CD4-positive, alpha-beta T cell treated with Interleukin-21 for 1 hour (primary cell): ENCODE measurements around the gene ZNF559.
"Not testable (repeated sequence)": the region's sequence is repeated elsewhere in the genome, so short reads cannot be mapped to it uniquely, and the experiment has no call there.

ENCODE experiments used
- DNase-seq: peaks from one replicate; pipeline ENCODE4 v3.0.0-alpha.2; 2020

The ZNF559 gene

GRCh38 chr19:9323919-9324583 is at the start of gene ZNF559:
TSS of gene ZNF559 (plus strand) at chr19:9324179. CDS start at chr19:9338550, 14,371 bp downstream.
- DNase-seq: peak; percentile 97

- DNase-seq: peak; percentile 13
These were observed 40.5 kb upstream of the ZNF559 start for GRCh38 chr19:9283485-9283884.

DNA sequence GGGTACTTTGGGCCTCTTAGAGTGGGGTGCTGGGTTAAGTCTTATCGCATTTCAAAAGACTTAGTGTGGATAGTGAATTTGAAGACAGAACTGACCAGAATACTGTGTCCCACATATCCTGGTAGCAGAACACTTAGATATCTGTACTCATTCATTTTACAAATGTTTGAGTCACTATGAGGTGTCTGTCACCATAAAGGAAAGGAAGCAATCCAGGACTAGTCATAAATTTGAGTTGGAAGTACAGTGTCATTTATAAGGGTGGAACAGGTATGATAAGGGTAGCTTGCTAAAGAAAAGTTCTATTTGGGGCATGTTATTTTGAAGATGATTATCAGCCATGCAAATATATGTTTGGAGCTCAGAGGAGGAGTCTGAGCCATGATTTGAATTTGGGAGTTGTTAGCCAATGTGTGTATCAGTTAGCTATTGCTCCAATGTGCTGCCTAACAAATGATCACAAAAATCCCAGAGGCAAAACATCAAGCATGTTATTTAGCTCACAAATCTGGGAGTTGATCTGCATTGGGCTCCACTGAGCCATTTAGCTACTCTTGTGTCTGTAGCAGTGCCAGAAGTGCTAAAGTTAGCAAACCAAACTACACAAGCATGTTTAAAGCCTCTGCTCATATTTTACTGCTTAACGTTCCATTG is 34.6 kb upstream of the ZNF559 start:
- DNase-seq: no peak

GRCh38 chr19:9295411-9295849 is 28.5 kb upstream of the ZNF559 start:
- no peak for DNase-seq

DNA sequence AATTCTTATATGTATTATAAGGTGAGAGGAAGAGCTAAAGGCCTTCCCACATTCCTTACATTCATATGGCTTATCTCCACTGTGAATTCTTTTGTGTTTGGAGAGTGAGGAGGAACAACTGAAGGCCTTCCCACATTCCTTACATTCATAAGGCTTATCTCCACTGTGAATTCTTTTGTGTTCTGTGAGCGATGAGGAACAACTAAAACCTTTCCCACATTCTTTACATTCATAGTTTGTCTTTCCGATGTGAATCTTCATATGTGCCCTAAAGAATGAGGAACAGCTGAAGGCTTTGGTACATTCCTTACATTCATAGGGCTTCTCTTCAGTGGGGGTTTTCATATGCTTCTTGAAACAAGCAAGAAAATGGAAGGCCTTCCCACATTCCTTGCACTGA is 27.6 kb upstream of the ZNF559 start:
- DNase-seq: no peak

- no peak for DNase-seq
These were observed 17.5 kb upstream of the ZNF559 start for GRCh38 chr19:9306443-9306842.

DNA sequence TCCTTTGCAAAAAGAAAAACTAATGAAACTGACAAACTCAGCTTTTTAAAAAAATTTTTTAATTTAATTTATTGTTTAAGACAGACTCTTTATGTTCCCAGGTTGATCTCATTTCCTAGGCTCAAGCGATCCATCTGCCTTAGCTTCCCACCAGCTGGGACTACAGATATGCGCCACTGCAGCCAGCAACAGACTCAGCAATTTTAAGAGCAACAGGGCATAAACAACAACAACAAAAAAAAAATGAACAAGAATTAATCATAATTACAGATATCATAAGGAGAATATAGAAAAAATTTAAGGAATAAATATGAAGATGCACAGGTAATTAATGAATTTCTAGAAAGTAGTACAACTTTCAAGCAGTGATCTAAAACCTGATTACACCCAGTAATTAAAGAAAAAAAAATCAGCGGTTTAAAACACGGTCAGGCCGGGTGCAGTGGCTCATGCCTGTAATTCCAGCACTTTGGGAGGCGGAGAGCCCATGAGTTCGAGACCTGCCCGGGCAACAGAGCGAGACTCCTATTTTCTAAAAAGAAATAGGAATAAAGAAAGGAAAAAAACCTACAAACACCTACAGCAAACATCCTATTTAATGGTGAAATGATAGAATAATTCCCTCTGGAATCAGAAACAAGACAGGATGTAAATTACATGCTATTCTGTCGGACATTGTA is 15.7 kb upstream of the ZNF559 start:
- DNase-seq: no peak

- peak; percentile 98 for DNase-seq
These were observed 14.6 kb upstream of the ZNF559 start, which contains the start of gene ZNF699 for GRCh38 chr19:9309139-9309973. TSS of gene ZNF699 (minus strand) at chr19:9309838. CDS start at chr19:9305119, 4,719 bp downstream.

DNA sequence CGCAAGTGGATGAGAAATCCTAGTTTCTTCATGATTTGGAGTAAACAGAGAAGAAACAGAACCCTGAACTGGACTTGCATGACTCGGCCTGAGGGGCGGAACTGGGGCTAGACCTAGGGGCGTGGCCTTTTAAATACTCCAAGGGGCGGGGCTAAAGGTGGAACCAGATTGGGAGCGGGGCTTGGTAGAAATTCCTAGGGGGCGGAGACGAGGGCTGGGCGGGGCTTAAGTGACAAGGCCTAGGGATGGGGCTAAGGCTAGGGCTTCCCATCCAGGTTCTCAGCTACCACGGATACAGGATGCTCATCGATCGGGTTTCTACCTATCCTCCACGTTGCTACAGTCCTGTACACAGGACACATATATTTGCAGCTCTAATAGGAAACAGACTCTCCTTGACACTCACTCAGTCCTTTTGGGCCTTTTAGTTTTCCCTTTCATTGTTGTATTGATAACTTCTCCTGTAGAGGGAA is 14.0 kb upstream of the ZNF559 start:
- DNase-seq: no peak

GRCh38 chr19:9313756-9314155 is 10.2 kb upstream of the ZNF559 start:
- DNase-seq: no peak

- DNase-seq: no peak
These were observed 2.6 kb upstream of the ZNF559 start for GRCh38 chr19:9321338-9321737.

DNA sequence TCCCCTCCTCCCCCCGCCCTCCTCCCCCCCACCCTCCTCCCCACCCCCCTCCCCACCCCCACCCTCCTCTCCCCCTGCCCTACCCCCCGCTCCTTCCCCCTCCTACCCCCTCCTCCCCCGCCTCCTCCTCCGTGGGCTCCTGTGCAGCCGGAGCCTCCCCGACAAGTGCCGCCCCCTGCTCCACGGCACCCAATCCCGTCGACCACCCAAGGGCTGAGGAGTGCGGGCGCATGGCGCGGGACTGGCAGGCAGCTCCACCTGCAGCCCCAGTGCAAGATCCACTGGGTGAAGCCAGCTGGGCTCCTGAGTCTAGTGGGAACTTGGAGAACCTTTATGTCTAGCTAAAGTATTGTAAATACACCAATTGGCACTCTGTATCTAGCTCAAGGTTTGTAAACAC is 2.2 kb upstream of the ZNF559 start:
- DNase-seq: not testable (repeated sequence)

DNA sequence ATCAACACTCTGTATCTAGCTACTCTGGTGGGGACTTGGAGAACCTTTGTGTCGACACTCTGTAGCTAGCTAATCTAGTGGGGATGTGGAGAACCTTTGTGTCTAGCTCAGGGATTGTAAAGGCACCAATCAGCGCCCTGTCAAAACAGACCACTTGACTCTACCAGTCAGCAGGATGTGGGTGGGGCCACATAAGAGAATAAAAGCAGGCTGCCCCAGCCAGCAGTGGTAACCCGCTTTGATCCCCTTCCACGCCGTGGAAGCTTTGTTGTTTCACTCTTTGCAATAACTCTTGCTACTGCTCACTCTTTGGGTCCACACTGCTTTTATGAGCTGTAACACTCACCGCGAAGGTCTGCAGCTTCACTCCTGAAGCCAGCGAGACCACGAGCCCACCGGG is 1.8 kb upstream of the ZNF559 start:
- DNase-seq: not testable (repeated sequence)

GRCh38 chr19:9323557-9323918 is 441 bp upstream of the ZNF559 start:
- peak; percentile 79 for DNase-seq

DNA sequence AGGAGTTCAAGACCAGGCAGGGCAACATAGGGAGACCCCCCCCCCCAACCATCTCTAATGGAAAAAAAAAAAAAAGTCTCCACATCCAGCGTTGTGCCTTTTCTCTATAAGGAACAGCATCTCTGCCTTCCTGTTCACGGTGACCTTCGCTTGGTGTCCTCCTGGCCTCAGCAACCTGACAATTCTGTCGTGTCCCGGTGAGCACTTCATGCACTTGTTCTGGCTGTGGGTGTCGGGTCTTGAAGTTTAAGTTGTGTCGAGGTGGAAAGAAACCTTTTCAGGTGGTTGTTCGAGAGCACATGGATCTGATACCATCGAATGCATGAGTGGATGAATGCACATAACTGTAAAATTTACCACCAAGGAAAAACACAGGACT is 594 bp downstream of the ZNF559 start:
- no peak for DNase-seq

DNA sequence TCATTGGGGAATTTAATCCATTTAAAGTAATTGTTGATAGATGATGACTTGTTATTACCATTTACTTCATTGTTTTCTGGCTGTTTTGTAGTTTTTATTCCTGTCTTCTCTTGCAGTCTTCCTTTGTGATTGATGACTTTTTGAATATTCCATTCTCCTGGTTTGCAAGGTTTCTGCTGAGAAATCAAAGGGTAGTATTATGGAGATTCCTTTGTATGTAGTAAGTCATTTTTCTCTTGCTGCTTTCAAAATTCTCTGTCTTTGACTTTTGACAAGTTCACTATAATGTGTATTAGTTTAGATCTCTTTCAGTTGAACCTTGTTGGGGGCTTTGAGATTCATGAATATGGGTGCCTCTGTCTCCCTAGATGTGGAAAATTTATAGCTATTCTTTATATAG is 6.0 kb downstream of the ZNF559 start:
- no peak for DNase-seq

GRCh38 chr19:9342610-9343304 is 18.8 kb downstream of the ZNF559 start:
- DNase-seq: no peak

DNA sequence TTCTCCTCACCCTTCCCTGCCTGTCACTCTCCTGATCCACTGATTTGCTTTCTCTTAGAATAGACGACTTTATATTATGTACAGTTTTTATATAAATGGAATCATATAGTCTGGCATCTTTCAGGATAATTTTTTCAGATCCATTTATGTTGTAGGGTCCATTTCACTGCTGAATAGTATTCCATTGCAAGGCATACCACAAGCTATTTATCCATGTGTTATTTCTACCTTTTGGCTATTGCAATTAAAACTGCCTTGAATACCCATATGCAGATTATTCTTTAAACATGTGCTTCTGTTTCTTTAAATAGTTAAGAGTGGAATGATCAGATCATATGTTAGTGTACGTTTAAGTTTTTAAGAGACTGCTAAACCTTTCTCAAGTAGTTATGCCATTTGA is 21.0 kb downstream of the ZNF559 start:
- no peak for DNase-seq

DNA sequence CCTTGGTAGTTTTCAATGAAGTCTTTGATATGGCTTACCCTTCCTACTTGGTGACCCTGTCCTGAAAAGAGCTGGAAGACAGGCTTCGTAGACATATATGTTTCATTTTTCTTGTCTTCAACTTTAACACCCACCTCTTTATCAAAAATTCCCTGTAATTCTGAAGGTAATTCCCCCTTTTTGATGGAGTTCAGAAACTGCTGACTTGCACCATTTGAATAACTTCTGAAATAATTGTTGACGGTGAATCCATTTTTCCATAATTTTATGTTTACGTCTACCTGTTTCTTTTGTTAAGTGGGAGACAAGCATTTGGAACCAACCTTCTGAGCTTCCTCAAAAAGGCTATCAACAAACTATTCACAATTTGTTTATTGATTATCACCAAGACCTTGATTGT is 24.3 kb downstream of the ZNF559 start:
- DNase-seq: no peak

DNA sequence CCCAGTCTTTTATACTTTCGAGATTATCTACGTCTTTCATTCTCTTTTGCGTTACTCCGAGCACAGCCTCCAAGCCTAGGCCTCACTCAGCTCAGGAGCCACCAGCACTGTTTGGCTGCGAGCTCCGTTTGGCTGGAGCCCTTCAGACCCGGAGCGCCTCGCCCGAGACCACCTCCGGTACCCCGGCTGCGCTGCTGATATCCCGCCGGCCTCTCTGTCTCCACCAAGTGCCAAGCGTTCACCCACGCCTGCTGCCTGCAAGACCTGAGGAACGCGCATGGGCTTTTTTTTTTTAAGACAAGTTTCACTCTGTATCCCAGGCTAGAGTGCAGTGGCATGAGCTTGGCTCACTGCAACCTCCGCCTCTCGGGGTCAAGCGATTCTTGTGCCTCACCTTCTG is 24.7 kb downstream of the ZNF559 start:
- DNase-seq: no peak

GRCh38 chr19:9352505-9352904 is 28.5 kb downstream of the ZNF559 start:
- no peak for DNase-seq

DNA sequence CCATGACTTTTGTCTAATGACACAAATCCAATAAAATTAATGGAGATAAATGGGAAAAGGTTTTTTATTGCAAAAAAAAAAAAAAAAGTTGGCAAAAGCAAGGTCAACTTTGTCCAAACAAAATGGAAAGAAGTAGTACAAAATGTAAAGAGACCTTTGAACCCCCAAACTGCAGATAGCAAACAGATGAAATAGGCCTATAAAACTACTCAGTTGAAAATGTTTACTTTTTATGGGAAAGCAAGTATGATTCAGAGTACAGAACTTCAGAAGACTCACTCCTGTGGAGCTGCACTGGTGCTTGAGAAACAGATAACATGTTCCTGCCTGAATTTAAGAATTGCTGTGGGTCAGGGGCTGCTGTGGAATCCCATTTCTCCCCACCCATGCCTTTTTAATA is 29.0 kb downstream of the ZNF559 start:
- DNase-seq: no peak
